Esophagus muscularis mucosa (tissue), 4 donors: ENCODE results near the gene ADISSP.

Source experiments
- EP300 ChIP-seq: sonication (generic); formaldehyde crosslinking; IDR thresholded peaks from one replicate; pipeline ENCODE4 v1.6.1; 2017; ENCODE audit warnings: antibody characterized with exemption
- POLR2A ChIP-seq: fragments of 450-650 bp; IDR thresholded peaks from one replicate; pipeline ENCODE4 v1.6.1; 2017; ENCODE audit warnings: antibody characterized with exemption, moderate library complexity, mild to moderate bottlenecking, low read depth
- POLR2AphosphoS5 ChIP-seq, 2 donors: sonication (generic); formaldehyde crosslinking; IDR thresholded peaks; one replicate each; pipeline ENCODE4 v1.6.1; 2017; ENCODE audit warnings: antibody characterized with exemption in 2 of 2
- TF ChIP-seq, protein P1 (sequence below), 3 experiments: fragments of 200-600 bp in 2 of 3; fragments of 450-650 bp in 1 of 3; sonication (generic) in 2 of 3; IDR thresholded peaks; one replicate each; pipeline ENCODE4 v1.5.1; 2017 to 2019; ENCODE audit warnings: antibody characterized with exemption in 3 of 3, mild to moderate bottlenecking in 2 of 3, moderate library complexity in 1 of 3

DNA sequence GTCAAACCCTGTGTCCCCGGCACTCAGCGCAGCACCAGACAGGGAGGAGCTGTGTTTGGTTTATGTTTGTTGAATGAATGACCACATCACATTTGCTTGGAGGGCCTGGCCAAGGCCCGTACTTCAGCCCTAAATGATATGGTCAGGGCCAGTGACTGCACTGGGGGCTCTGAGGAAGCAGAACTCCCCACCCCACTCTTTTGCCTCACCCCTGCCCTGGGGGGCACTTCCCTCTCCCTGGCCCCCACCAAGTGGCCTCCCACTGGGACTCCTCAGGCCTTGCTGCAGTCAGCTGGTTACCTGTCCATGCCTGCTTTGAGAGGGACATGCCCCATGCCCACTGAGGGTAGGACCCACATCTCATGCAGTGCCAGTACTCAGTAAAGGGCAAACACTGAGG, 2.9 kb downstream of the ADISSP start:
- TF ChIP-seq, protein P1, sequence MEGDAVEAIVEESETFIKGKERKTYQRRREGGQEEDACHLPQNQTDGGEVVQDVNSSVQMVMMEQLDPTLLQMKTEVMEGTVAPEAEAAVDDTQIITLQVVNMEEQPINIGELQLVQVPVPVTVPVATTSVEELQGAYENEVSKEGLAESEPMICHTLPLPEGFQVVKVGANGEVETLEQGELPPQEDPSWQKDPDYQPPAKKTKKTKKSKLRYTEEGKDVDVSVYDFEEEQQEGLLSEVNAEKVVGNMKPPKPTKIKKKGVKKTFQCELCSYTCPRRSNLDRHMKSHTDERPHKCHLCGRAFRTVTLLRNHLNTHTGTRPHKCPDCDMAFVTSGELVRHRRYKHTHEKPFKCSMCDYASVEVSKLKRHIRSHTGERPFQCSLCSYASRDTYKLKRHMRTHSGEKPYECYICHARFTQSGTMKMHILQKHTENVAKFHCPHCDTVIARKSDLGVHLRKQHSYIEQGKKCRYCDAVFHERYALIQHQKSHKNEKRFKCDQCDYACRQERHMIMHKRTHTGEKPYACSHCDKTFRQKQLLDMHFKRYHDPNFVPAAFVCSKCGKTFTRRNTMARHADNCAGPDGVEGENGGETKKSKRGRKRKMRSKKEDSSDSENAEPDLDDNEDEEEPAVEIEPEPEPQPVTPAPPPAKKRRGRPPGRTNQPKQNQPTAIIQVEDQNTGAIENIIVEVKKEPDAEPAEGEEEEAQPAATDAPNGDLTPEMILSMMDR (IDR thresholded peaks at IDR 0.05), result no peak
- TF ChIP-seq POLR2A (no peak), POLR2AphosphoS5 (IDR thresholded peaks at IDR 0.05) (no peak), EP300 (no peak)
